Endothelial cell of umbilical vein (primary cell): ENCODE measurements around the gene ZCWPW1. TPM values are rescaled to one million over a fixed set of nuclear protein-coding genes. Genes with fewer than 3 reads are reported as not detected.
"Not testable (repeated sequence)": the region's sequence is repeated elsewhere in the genome, so short reads cannot be mapped to it uniquely, and the experiment has no call there.

Experiments
- BruUV-seq: library from RNA; stranded (reverse); fragments of 400-500 nt; replicated peaks from 2 replicates; lab custom pipeline; 2021; lab: Mats Ljungman, UMichigan
- CTCF ChIA-PET: fragments of 300-600, 350-600 bp; sonication (Branson Sonifier 250); formaldehyde crosslinking; loops from one replicate; lab custom pipeline; 2021; ENCODE audit warnings: antibody characterized with exemption, inconsistent platforms; lab: Charles Lee
- POLR2A ChIA-PET: fragments of 300-600, 350-600 bp; sonication (Branson Sonifier 250); formaldehyde crosslinking; loops from one replicate; lab custom pipeline; 2021; ENCODE audit warnings: antibody characterized with exemption, inconsistent platforms; lab: Charles Lee
- DNase-seq: peaks from one replicate; pipeline ENCODE4 v3.0.0-alpha.2; 2011; ENCODE audit warnings: low read depth, low spot score
- FAIRE-seq: peaks from 2 replicates; lab custom pipeline; 2011; peaks lifted over from hg19 to GRCh38; lab: Jason Lieb, UNC
- H2AFZ ChIP-seq: 2 replicates; pipeline ENCODE4 v1.6.0; 2012; ENCODE audit warnings: low read depth, low read length, control low read depth, inconsistent platforms
- H3K27ac ChIP-seq: 2 replicates; pipeline ENCODE4 v1.5.1; 2011; ENCODE audit warnings: low read depth, mild to moderate bottlenecking, control low read depth, low read length, moderate library complexity; ENCODE audit not compliant: insufficient read depth
- H3K27me3 ChIP-seq, 2 experiments: 2 replicates each; pipeline versions ENCODE4 v1.6.0 to v1.6.1; 2011; ENCODE audit warnings: low read length in 2 of 2, mixed read lengths in 1 of 2; ENCODE audit not compliant: control insufficient read depth in 2 of 2, insufficient read depth in 2 of 2
- H3K36me3 ChIP-seq, 2 experiments: 2 replicates in 1 of 2; 3 replicates in 1 of 2; pipeline ENCODE4 v1.5.1; 2011; ENCODE audit warnings: low read length in 2 of 2, mild to moderate bottlenecking in 1 of 2, moderate library complexity in 1 of 2; ENCODE audit not compliant: control insufficient read depth in 2 of 2, insufficient read depth in 2 of 2; ENCODE audit errors: extremely low read depth in 1 of 2
- H3K4me1 ChIP-seq: 3 replicates; pipeline ENCODE4 v1.5.1; 2011; ENCODE audit warnings: mild to moderate bottlenecking, low read length; ENCODE audit not compliant: control insufficient read depth, insufficient read depth; ENCODE audit errors: extremely low read depth
- H3K4me2 ChIP-seq: 2 replicates; pipeline ENCODE4 v1.6.1; 2011; ENCODE audit warnings: low read length, control low read depth, mixed read lengths; ENCODE audit not compliant: insufficient read depth
- H3K4me3 ChIP-seq, 3 experiments: fragments of 200-600 bp in 1 of 3; sonication (generic), shearing (Covaris generic) in 1 of 3; replicated peaks in 1 of 3; 2 replicates each; pipeline ENCODE4 v1.5.1; 2011 to 2016; ENCODE audit warnings: control low read depth in 3 of 3, low read length in 3 of 3, mild to moderate bottlenecking in 2 of 3, inconsistent platforms in 1 of 3, low read depth in 1 of 3, moderate library complexity in 1 of 3; ENCODE audit not compliant: insufficient read depth in 1 of 3
- H3K79me2 ChIP-seq: 2 replicates; pipeline ENCODE4 v1.6.0; 2012; ENCODE audit warnings: low read length, inconsistent platforms; ENCODE audit not compliant: control insufficient read depth, insufficient read depth
- H3K9ac ChIP-seq: replicated peaks from 2 replicates; pipeline ENCODE3; 2011; ENCODE audit warnings: low read length, control low read depth; ENCODE audit not compliant: insufficient read depth; ENCODE audit errors: extremely low read depth
- H3K9me1 ChIP-seq: replicated peaks from 3 replicates; pipeline ENCODE4 v1.6.0; 2011; ENCODE audit warnings: mild to moderate bottlenecking, low read length; ENCODE audit not compliant: control insufficient read depth, insufficient read depth; ENCODE audit errors: extremely low read depth
- H3K9me3 ChIP-seq: replicated peaks from 2 replicates; pipeline ENCODE4 v1.5.1; 2012; ENCODE audit warnings: low read length, inconsistent platforms; ENCODE audit not compliant: control insufficient read depth, insufficient read depth
- H4K20me1 ChIP-seq: replicated peaks from 2 replicates; pipeline ENCODE3; 2011; ENCODE audit warnings: mild to moderate bottlenecking, low read length; ENCODE audit not compliant: control insufficient read depth, insufficient read depth; ENCODE audit errors: extremely low read depth
- POLR2AphosphoS5 ChIP-seq: IDR thresholded peaks from 2 replicates; pipeline ENCODE4 v1.6.1; 2012; ENCODE audit warnings: low read depth, mild to moderate bottlenecking, control low read depth, low read length, moderate library complexity; ENCODE audit not compliant: insufficient read depth
- dilution Hi-C: fragments of 300-500 bp; cut with MboI; formaldehyde crosslinking; loops from one replicate; pipeline ENCODE4 v1.15.0; 2019; ENCODE audit warnings: low sequenced_read_pairs; ENCODE audit not compliant: extremely low pct_ligation_motif_present
- intact Hi-C: fragments of 100-400 bp; cut with micrococcal nuclease; formaldehyde crosslinking; loops from one replicate; pipeline ENCODE4 v1.10.0; 2022
- polyA plus RNA-seq, 4 experiments: library from polyadenylated mRNA; depleted of rRNA in 3 of 4; stranded (reverse) in 3 of 4; unstranded in 1 of 4; fragments of >200 nt; gene quantifications; 2 replicates each; pipeline versions ENCODE4 v1.2.1 to v1.2.3, GENCODE V29; 2011 to 2012; ENCODE audit warnings: missing spikeins in 1 of 4
- total RNA-seq: library from RNA; stranded (reverse); gene quantifications from 2 replicates; pipeline ENCODE4 v1.2.3, GENCODE V29; 2021

ZCWPW1 gene
- total and polyA plus RNA-seq, 2 donors (not counting 3 experiments of a cell fraction or from before 2014, with no cell fraction given): 0.31 to 0.32 TPM

GRCh38 chr7:100381531-100382233 is 46.8 kb downstream of the ZCWPW1 start:
- H3K27me3 ChIP-seq, H3K36me3 ChIP-seq, H3K4me1 ChIP-seq, H3K9ac ChIP-seq, POLR2A ChIA-PET, dilution Hi-C loops, BruUV-seq, H3K79me2 ChIP-seq, H3K9me3 ChIP-seq, FAIRE-seq, H2AFZ ChIP-seq, H3K27ac ChIP-seq, DNase-seq, H4K20me1 ChIP-seq, H3K9me1 ChIP-seq, intact Hi-C loops, H3K4me3 ChIP-seq, H3K4me2 ChIP-seq: not testable (repeated sequence)
- CTCF ChIA-PET: interaction anchor here (1.4 to 2.9 kb wide), 2 partner anchors 26 to 191 kb away, joined by 3 to 12 read pairs; no protein-coding TSS in a partner anchor

GRCh38 chr7:100380196-100380595 is 48.3 kb downstream of the ZCWPW1 start:
- Histone ChIP-seq H3K27ac (no peak overlapping the region), H3K9me3 (no peaks in the 10 kb centered on the region), H3K4me3 (no peak overlapping the region), H3K4me1 (peaks cover 6% of the 10 kb centered on the region), H3K27me3 (peaks cover 0 to 1% of the 10 kb centered on the region in 2 experiments), H3K4me2 (no peak overlapping the region), H4K20me1 (no peaks in the 10 kb centered on the region), H3K79me2 (no peaks in the 10 kb centered on the region), H3K9me1 (no peaks in the 10 kb centered on the region), H3K36me3 (no peaks in the 10 kb centered on the region), H2AFZ (no peak overlapping the region), H3K9ac (no peak overlapping the region)
- intact Hi-C loops: no loop called here
- TF ChIP-seq POLR2AphosphoS5: no peak
- POLR2A ChIA-PET: no interaction called here
- FAIRE-seq (no peak), DNase-seq (no peak)
- CTCF ChIA-PET: interaction anchor here (0.6 kb wide), 1 partner anchor 272 kb away, joined by 3 read pairs; no protein-coding TSS in a partner anchor
- BruUV-seq: no TSS peak
- dilution Hi-C loops: no loop called here
